ENCODE results near the gene ZHX3. TPM values are rescaled to one million over a fixed set of nuclear protein-coding genes. Genes with fewer than 3 reads are reported as not detected.

ZHX3 gene
- polyA plus RNA-seq, 1 experiment, result 24.1 TPM

- no peaks in the 10 kb centered on the region; the same call in 1 of the 2 replicates for H3K9me3 ChIP-seq (ENCODE audit: control insufficient read depth, insufficient read depth, low read length)
- DNase-seq (ENCODE audit: low read depth, low spot score), result no peak
- peak overlapping the region; percentile 15; the same call in 1 of the 2 replicates for H3K4me3 ChIP-seq (ENCODE audit: low read depth, low read length)
- H3K27ac ChIP-seq (ENCODE audit: low read depth, low read length), result no peak overlapping the region
- no peak for TF ChIP-seq CTCF (IDR thresholded peaks at IDR 0.05; ENCODE audit: low read depth, low read length)
- CTCF ChIA-PET, result interaction anchor here (3.5 kb wide), 1 partner anchor 33 kb away, joined by 8 read pairs; no protein-coding TSS in a partner anchor
- H3K27me3 ChIP-seq (ENCODE audit: control insufficient read depth, insufficient read depth, low read length), result no peaks in the 10 kb centered on the region
- POLR2A ChIA-PET, result no interaction called here
Measured at GRCh38 chr20:41140226-41141133, 177.1 kb downstream of the ZHX3 start.

GRCh38 chr20:41139227-41140093 is 178.1 kb downstream of the ZHX3 start:
- Histone ChIP-seq H3K4me3 (ENCODE audit: low read depth, low read length) (peak overlapping the region; percentile 75), H3K27me3 (ENCODE audit: control insufficient read depth, insufficient read depth, low read length) (no peaks in the 10 kb centered on the region), H3K9me3 (ENCODE audit: control insufficient read depth, insufficient read depth, low read length) (no peaks in the 10 kb centered on the region; the same call in 1 of the 2 replicates), H3K27ac (ENCODE audit: low read depth, low read length) (no peak overlapping the region)
- TF ChIP-seq CTCF (IDR thresholded peaks at IDR 0.05; ENCODE audit: low read depth, low read length), result no peak
- POLR2A ChIA-PET, result interaction anchor here (0.9 to 1.2 kb wide), 2 partner anchors 10 to 259 kb away, joined by 3 to 5 read pairs; no protein-coding TSS in a partner anchor
- CTCF ChIA-PET, result interaction anchor here (0.5 to 3.5 kb wide), 5 partner anchors 9 to 200 kb away, joined by 4 to 8 read pairs (median 6); no protein-coding TSS in a partner anchor
- DNase-seq (ENCODE audit: low read depth, low spot score), result no peak

- POLR2A ChIA-PET, result interaction anchor here (0.6 to 1.2 kb wide), 5 partner anchors 11 to 491 kb away, joined by 3 to 5 read pairs (median 3); no protein-coding TSS in a partner anchor
- H3K27me3 ChIP-seq (ENCODE audit: control insufficient read depth, insufficient read depth, low read length), result no peaks in the 10 kb centered on the region
- TF ChIP-seq CTCF (IDR thresholded peaks at IDR 0.05; ENCODE audit: low read depth, low read length), result no peak
- no peaks in the 10 kb centered on the region; the same call in 1 of the 2 replicates for H3K9me3 ChIP-seq (ENCODE audit: control insufficient read depth, insufficient read depth, low read length)
- DNase-seq (ENCODE audit: low read depth, low spot score), result no peak
- H3K4me3 ChIP-seq (ENCODE audit: low read depth, low read length), result peak overlapping the region; percentile 75
- H3K27ac ChIP-seq (ENCODE audit: low read depth, low read length), result peak overlapping the region; percentile 78
- CTCF ChIA-PET, result interaction anchor here (0.5 to 3.5 kb wide), 6 partner anchors 8 to 432 kb away, joined by 4 to 8 read pairs (median 6); no protein-coding TSS in a partner anchor
Measured at GRCh38 chr20:41138475-41139226, 178.9 kb downstream of the ZHX3 start.

- H3K9me3 ChIP-seq (ENCODE audit: control insufficient read depth, insufficient read depth, low read length), result no peaks in the 10 kb centered on the region; the same call in 1 of the 2 replicates
- CTCF ChIA-PET, result interaction anchor here (0.5 to 3.6 kb wide), 6 partner anchors 35 to 433 kb away, joined by 4 to 21 read pairs (median 6); no protein-coding TSS in a partner anchor
- DNase-seq (ENCODE audit: low read depth, low spot score), result no peak
Measured at GRCh38 chr20:41137614-41138474, 179.7 kb downstream of the ZHX3 start.

More at GRCh38 chr20:41137614-41138474, 179.7 kb downstream of the ZHX3 start:
- POLR2A ChIA-PET, result interaction anchor here (0.6 to 1.2 kb wide), 5 partner anchors 12 to 492 kb away, joined by 3 to 5 read pairs (median 3); no protein-coding TSS in a partner anchor
- no peak for TF ChIP-seq CTCF (IDR thresholded peaks at IDR 0.05; ENCODE audit: low read depth, low read length)
- H3K27me3 ChIP-seq (ENCODE audit: control insufficient read depth, insufficient read depth, low read length), result no peaks in the 10 kb centered on the region
- H3K4me3 ChIP-seq (ENCODE audit: low read depth, low read length), result peak overlapping the region; percentile 75
- H3K27ac ChIP-seq (ENCODE audit: low read depth, low read length), result peak overlapping the region; percentile 78

Data from AG04450 (cell line).